Measurements from ENCODE around the gene HOXB1. TPM values are rescaled to one million over a fixed set of nuclear protein-coding genes. Genes with fewer than 3 reads are reported as not detected.
"Not testable (repeated sequence)": the region's sequence is repeated elsewhere in the genome, so short reads cannot be mapped to it uniquely, and the experiment has no call there.

Gene HOXB1
- total RNA-seq, 1 donor from 2014 or later, result not detected

DNA sequence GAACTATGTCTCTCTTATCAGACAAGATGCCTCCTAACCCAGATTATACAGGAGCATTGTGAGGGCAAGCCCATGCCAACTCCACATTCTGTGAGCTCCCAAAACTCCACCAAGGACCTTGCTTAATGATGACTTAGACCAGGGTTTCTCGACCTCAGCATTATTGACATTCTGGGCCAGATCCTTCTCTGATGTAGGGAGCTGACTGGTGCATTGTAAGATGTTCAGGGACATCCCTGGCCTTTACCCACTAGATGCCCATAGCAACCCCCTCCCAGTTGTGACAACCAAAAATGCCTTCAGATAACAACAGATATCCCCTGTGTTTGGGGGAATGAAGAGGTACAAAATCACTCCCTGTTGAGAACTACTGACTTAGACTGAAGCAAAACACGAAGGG lies 43.6 kb downstream of the HOXB1 start:
- DNase-seq (ENCODE audit: missing footprints) (no peak), ATAC-seq (no peak)
- intact Hi-C loops (cut with DNase I), result no loop called here

DNA sequence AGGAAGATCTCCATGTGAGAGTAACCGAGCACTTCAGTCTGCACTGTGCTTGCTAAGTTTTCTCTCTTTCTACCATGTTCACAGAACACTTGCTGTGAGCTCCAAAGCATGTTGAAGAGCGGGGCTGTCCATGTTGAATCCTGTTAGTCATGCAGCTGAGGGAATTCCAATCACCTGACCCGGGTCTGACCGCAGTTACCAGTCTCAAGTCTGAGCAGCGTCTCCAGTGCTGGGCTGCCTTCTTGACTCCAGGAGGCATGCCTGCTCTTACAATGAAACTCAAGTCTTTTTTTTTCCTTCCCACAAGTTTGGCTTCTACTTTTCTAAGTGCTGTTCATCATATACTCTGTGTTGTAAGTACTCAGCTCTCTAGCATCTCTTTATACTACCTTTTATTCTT lies 44.3 kb downstream of the HOXB1 start:
- intact Hi-C loops (cut with DNase I), result no loop called here
- ATAC-seq (no peak), DNase-seq (ENCODE audit: missing footprints) (no peak)

DNA sequence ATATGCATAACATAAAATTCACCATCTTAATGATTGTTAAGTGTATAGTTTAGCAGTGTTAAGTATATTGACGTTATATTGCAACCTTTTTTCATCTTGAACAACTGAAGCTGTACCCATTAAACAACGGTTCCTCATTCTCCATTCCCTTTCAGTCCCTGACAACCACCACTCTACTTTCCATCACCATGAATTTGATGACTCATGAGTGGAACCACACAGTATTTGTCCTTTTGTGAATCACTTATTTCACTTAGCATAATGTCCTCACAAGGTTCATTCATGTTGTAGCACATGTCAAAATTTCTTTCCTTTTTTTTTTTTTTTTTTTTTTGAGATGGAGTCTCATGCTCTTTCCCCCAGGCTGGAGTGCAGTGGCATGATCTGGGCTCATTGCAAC lies 46.0 kb downstream of the HOXB1 start:
- ATAC-seq (no peak), DNase-seq (ENCODE audit: missing footprints) (no peak)
- intact Hi-C loops (cut with DNase I), result no loop called here

DNA sequence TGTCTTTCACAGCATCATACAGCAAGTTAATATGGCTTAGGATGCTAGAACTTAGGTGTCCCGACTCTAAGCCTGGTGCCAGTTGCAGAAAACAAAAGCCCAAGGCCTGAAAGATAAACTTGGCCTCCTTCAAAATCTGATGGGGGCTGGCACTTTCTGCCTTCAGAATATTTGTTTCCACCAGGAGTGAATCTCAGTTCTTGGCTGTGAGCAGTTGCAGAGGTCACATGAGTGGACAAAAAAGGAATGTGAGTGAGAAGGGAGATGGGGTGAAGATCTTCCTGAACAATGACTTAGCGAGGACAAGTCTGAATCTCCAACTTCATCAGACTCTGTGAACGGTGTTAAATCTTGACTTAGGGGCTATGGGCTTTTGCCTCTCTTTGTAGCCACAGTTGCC lies 46.6 kb downstream of the HOXB1 start:
- no peak for DNase-seq (ENCODE audit: missing footprints)
- ATAC-seq, result no peak
- intact Hi-C loops (cut with DNase I), result no loop called here

DNA sequence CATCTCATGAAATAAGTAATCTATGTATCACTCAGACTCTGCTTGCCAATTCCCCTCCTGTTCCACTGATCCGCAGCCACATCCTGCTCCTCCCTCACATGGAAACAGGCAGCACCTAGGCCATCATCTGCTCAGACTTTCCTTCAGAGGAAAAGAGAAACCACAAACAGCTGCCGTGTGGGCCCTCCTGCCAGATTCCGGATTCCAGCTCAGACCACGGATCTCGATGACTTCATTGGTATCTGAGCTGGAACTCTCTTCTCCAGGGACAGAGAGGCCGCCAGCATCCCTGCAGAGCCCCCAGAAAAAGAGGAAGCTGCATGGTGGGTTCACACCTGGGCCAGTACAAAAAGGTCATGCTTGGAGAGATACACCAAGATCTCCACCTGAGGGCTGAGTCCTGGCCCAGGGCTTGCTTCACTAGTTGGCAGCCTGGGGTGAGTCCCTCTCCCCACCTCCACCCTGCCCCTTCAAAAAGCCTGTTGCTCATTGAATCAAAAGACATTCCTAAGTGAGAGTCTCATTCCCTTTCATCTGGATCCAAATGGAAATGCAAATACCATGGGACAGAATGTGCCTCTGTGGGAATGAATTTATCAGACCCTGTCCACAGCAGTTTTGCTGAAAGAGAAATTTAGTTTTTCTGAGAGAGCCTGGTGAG lies 47.2 kb downstream of the HOXB1 start:
- intact Hi-C loops (cut with DNase I), result no loop called here
- ATAC-seq (no peak), DNase-seq (ENCODE audit: missing footprints) (no peak)

DNA sequence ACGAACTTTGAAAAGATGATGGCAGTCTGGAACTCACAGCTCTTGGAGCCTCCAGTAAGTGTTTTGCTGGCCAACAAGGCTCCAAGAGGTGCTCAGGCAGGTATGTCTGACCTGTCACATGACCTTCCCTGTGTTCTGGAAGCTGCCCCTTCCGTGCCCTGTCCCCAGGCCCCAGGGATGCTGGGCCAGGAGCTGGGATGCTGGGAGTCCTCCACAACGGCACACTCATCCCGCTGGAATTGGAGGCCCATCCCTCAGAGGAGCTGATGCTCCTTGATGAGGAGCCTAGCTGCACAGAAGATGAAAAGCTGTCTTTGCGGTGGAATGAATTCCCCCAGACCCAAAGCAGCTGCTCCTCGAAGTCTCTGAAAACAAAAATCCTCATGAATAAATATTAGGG lies 47.8 kb downstream of the HOXB1 start:
- ATAC-seq (no peak), DNase-seq (ENCODE audit: missing footprints) (no peak)
- intact Hi-C loops (cut with DNase I), result no loop called here

DNA sequence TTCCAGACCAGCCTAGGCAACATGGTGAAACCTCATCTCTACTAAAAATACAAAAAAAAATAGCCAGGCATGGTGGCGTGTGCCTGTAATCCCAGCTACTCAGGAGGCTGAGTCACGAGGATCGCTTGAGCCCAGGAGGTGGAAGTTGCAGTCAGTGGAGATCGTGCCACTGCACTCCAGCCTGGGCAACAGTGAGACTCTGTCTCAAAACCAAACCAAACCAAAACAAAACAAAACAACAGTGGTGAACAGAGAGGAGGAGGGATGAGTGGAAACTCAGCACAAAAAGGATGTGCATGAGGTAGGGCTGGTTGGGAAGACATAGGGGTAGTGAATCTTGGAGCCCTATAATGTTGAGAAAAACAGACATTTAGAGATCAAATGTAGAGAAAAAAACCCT lies 48.5 kb downstream of the HOXB1 start:
- DNase-seq (ENCODE audit: missing footprints); ATAC-seq; intact Hi-C loops (cut with DNase I): not testable (repeated sequence)

DNA sequence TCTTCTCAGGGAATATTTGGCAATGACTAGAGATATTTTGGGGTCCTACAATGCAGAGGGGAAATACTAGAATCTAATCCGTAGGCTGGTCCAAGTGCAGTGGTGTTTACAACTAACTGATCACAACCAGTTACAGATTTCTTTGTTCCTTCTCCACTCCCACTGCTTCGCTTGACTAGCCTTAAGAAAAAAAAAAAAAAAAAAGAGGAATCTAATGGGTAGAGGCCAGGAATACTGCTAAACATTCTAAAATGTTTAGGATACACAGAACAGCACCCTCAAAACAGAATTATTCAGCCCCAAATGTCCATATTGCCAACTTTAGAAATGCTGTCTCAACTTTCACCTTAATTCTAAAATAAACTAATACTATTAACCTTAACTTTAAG lies 51.8 kb downstream of the HOXB1 start:
- intact Hi-C loops (cut with DNase I), result no loop called here
- DNase-seq (ENCODE audit: missing footprints) (no peak), ATAC-seq (no peak)

Other genes with a start within 250 kb of the HOXB1 start
- 0.38 TPM for gene SKAP1, start 100.8 kb downstream of the HOXB1 start, total RNA-seq
- 2.5 TPM for gene HOXB2, start 14.1 kb upstream of the HOXB1 start, total RNA-seq
- gene HOXB4, start 47.3 kb upstream of the HOXB1 start, total RNA-seq, result 0.38 TPM
- 1.2 TPM for gene HOXB3, start 59.2 kb upstream of the HOXB1 start, total RNA-seq
- gene HOXB5, start 62.8 kb upstream of the HOXB1 start, total RNA-seq, result not detected
- 0.57 TPM for gene HOXB6, start 74.0 kb upstream of the HOXB1 start, total RNA-seq
- gene HOXB7, start 80.0 kb upstream of the HOXB1 start, total RNA-seq, result 0.41 TPM
- not detected for gene HOXB8, start 84.3 kb upstream of the HOXB1 start, total RNA-seq
- not detected for gene HOXB9, start 95.3 kb upstream of the HOXB1 start, total RNA-seq
- gene PRAC1, start 191.5 kb upstream of the HOXB1 start, total RNA-seq, result not detected
- gene PRAC2, start 192.2 kb upstream of the HOXB1 start, total RNA-seq, result not detected
- gene HOXB13, start 197.7 kb upstream of the HOXB1 start, total RNA-seq, result not detected

Measured in Right ventricle myocardium inferior (tissue), 1 donor.